Astrocyte (in vitro differentiated cells and primary cell): Measurements from ENCODE around the gene ZNF226.

Experiments
- CTCF ChIP-seq: IDR thresholded peaks from 2 replicates; pipeline ENCODE4 v1.5.1; 2011; ENCODE audit warnings: low read depth, mild to moderate bottlenecking, inconsistent platforms, low read length, moderate library complexity; ENCODE audit not compliant: insufficient read depth
- EZH2 ChIP-seq: IDR thresholded peaks from 2 replicates; pipeline ENCODE4 v1.6.1; 2012; ENCODE audit warnings: mild to moderate bottlenecking, low read length, inconsistent platforms; ENCODE audit not compliant: insufficient read depth

- TF ChIP-seq CTCF (no peak), EZH2 (no peak)
Observed at GRCh38 chr19:44190020-44190419, 25.1 kb downstream of the ZNF226 start.
